ENCODE measurements around the gene GPR55. TPM values are rescaled to one million over a fixed set of nuclear protein-coding genes. Genes with fewer than 3 reads are reported as not detected.

GPR55 gene
- total RNA-seq, 1 experiment from 2014 or later: not detected

DNA sequence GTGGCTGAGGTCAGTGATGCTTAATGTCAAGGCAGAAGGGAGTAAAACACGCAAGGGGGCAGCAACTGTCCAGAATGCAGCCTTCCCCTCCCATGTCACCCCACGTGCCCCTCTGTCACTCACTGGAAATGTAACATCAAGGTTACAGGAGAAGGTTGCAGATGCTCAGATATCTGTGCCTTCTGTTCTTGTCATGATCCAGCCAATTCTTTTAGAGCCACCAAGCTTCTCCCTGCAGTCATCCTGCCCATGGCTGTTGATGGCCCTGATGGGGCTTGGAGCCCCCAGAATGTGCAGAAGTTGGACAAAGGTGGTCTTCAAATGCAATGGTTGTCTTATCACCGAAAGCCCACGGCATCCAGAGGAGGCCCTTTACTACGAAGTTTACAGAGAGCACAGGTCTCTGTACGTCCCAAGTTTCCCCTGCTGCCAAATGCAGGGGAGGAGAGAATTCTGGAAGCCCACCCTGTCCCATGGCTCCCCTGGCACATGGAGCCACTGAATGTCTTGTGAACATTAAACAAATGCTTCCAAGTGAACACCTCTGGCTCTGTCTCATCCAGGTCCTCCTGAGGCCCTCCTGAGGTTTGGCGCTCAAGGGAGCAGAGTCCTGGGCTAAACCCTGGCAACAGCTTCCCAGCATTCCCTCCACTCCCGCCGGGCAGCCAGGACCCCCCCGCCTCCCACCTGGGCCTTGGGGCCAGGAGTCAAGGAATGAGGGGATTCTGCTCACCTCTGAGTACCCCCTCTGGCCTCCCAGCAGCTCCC is 4.5 kb upstream of the GPR55 start:
- CTCF ChIA-PET: interaction anchor here (0.7 to 1.7 kb wide), 2 partner anchors 105 to 123 kb away, joined by 3 to 4 read pairs; no protein-coding TSS in a partner anchor
- Mint-ChIP-seq H3K27me3 (ENCODE audit: low read depth) (no peaks in the 10 kb centered on the region), H3K4me3 (no peak overlapping the region), H3K27ac (no peak overlapping the region), H3K36me3 (no peaks in the 10 kb centered on the region), H3K9me3 (no peaks in the 10 kb centered on the region), H3K4me1 (peaks cover 17% of the 10 kb centered on the region)
- no peak for TF ChIP-seq KAT7 (CRISPR knock-in tag; IDR thresholded peaks at IDR 0.05; ENCODE audit: borderline replicate concordance)
- TF ChIP-seq ETV6 (CRISPR knock-in tag; IDR thresholded peaks at IDR 0.05): no peak
- TF ChIP-seq FOXJ3 (CRISPR knock-in tag; IDR thresholded peaks at IDR 0.05; ENCODE audit: borderline replicate concordance): no peak
- DNase-seq (ENCODE audit: low spot score) (no peak), ATAC-seq (no peak)
- POLR2A ChIA-PET: no interaction called here

- CTCF ChIA-PET: interaction anchor here (1.7 kb wide), 1 partner anchor 105 kb away, joined by 4 read pairs; no protein-coding TSS in a partner anchor
Observed at GRCh38 chr2:230928701-230929380, 3.8 kb upstream of the GPR55 start.

DNA sequence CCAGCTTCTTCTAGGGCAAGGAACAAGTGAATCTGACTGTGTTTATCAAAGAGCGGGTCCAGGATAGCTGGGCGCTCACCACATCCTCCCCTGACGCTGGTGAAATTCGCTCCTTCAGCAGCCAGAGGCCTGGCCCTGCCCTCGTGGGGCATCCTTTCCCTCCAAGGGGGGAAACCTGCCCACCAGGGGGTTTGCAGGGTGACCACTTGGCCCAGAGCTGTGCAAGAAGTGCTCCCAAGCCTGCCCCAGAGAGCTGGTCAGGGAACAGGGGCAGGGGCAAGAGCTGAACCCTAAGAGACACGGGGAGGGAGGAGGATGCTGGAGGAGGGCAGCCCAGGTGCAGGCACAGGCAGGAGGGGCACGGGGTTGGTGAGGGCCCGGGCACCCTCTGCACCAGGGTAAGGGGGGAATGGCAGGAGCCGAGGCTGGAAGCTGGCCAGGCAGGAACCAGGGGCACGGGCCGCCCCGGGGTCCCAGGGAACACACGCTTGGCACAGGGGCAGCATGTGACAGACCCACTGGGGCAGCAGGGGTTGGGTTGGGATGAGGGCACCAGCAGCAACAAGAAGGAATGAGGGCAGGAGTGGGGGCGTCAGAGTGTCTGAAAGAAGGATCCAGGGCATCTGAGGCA is 2.8 kb upstream of the GPR55 start:
- Mint-ChIP-seq H3K27ac (no peak overlapping the region), H3K9me3 (no peaks in the 10 kb centered on the region), H3K27me3 (ENCODE audit: low read depth) (no peaks in the 10 kb centered on the region), H3K4me3 (no peak overlapping the region), H3K4me1 (peaks cover 10% of the 10 kb centered on the region), H3K36me3 (no peaks in the 10 kb centered on the region)
- DNase-seq (ENCODE audit: low spot score) (no peak), ATAC-seq (no peak)
- ChIA-PET CTCF (interaction anchor here (0.9 to 1.7 kb wide), 5 partner anchors 25 to 125 kb away, joined by 3 to 8 read pairs (median 4); no protein-coding TSS in a partner anchor), POLR2A (no interaction called here)
- TF ChIP-seq, protein P1, sequence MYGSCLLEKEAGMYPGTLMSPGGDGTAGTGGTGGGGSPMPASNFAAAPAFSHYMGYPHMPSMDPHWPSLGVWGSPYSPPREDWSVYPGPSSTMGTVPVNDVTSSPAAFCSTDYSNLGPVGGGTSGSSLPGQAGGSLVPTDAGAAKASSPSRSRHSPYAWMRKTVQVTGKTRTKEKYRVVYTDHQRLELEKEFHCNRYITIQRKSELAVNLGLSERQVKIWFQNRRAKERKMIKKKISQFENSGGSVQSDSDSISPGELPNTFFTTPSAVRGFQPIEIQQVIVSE (CRISPR knock-in tag; IDR thresholded peaks at IDR 0.05; ENCODE audit: borderline replicate concordance): no peak
- TF ChIP-seq NFYB (CRISPR knock-in tag; conservative IDR thresholded peaks at IDR 0.05; ENCODE audit: low read depth): no peak
- no peak for TF ChIP-seq E2F5 (CRISPR knock-in tag; IDR thresholded peaks at IDR 0.05)
- no peak for TF ChIP-seq ATF2 (CRISPR knock-in tag; IDR thresholded peaks at IDR 0.05; ENCODE audit: borderline replicate concordance, low read depth)
- no peak for TF ChIP-seq NR3C1 (CRISPR knock-in tag; conservative IDR thresholded peaks at IDR 0.05; ENCODE audit: low read depth)
- TF ChIP-seq ZNF423 (CRISPR knock-in tag; IDR thresholded peaks at IDR 0.05): no peak

More at GRCh38 chr2:230928701-230929380, 3.8 kb upstream of the GPR55 start:
- POLR2A ChIA-PET: no interaction called here
- ATAC-seq (no peak), DNase-seq (ENCODE audit: low spot score) (no peak)
- Mint-ChIP-seq H3K4me1 (peaks cover 14% of the 10 kb centered on the region), H3K27me3 (ENCODE audit: low read depth) (no peaks in the 10 kb centered on the region), H3K36me3 (no peaks in the 10 kb centered on the region), H3K27ac (no peak overlapping the region), H3K4me3 (no peak overlapping the region), H3K9me3 (no peaks in the 10 kb centered on the region)
- TF ChIP-seq NR1H2 (CRISPR knock-in tag; IDR thresholded peaks at IDR 0.05): no peak
- TF ChIP-seq, protein P2, sequence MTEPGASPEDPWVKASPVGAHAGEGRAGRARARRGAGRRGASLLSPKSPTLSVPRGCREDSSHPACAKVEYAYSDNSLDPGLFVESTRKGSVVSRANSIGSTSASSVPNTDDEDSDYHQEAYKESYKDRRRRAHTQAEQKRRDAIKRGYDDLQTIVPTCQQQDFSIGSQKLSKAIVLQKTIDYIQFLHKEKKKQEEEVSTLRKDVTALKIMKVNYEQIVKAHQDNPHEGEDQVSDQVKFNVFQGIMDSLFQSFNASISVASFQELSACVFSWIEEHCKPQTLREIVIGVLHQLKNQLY (CRISPR knock-in tag; IDR thresholded peaks at IDR 0.05): no peak
- no peak for TF ChIP-seq NFATC4 (CRISPR knock-in tag; IDR thresholded peaks at IDR 0.05)
- TF ChIP-seq ZBTB21 (CRISPR knock-in tag; IDR thresholded peaks at IDR 0.05; ENCODE audit: borderline replicate concordance): no peak
- TF ChIP-seq ATF1 (CRISPR knock-in tag; IDR thresholded peaks at IDR 0.05): no peak
- no peak for TF ChIP-seq PRRX2 (CRISPR knock-in tag; IDR thresholded peaks at IDR 0.05)
- no peak for TF ChIP-seq ZNF532 (CRISPR knock-in tag; IDR thresholded peaks at IDR 0.05; ENCODE audit: borderline replicate concordance)
- TF ChIP-seq NFE2L1 (CRISPR knock-in tag; IDR thresholded peaks at IDR 0.05): no peak
- no peak for TF ChIP-seq GABPB1 (CRISPR knock-in tag; IDR thresholded peaks at IDR 0.05)
- no peak for TF ChIP-seq CREB1 (CRISPR knock-in tag; IDR thresholded peaks at IDR 0.05)
- no peak for TF ChIP-seq ESRRA (CRISPR knock-in tag; IDR thresholded peaks at IDR 0.05; ENCODE audit: borderline replicate concordance)
- TF ChIP-seq ZNF232 (CRISPR knock-in tag; IDR thresholded peaks at IDR 0.05): no peak
- no peak for TF ChIP-seq ZNF317 (CRISPR knock-in tag; IDR thresholded peaks at IDR 0.05; ENCODE audit: borderline replicate concordance, low read depth)

Data from WTC11 (cell line).